ENCODE measurements around the gene SLAMF6. TPM values are rescaled to one million over a fixed set of nuclear protein-coding genes. Genes with fewer than 3 reads are reported as not detected.
"Not testable (repeated sequence)": the region's sequence is repeated elsewhere in the genome, so short reads cannot be mapped to it uniquely, and the experiment has no call there.

Gene SLAMF6
- not detected for total RNA-seq

- no peak for DNase-seq
Observed at GRCh38 chr1:160522622-160523345, at the start of gene SLAMF6. SLAMF6 (minus strand) TSS chr1:160523255; CDS start chr1:160523192, 63 bp downstream.

- DNase-seq: no peak
Observed at GRCh38 chr1:160570840-160571239, 47.8 kb upstream of the SLAMF6 start.

- no peak for DNase-seq
Observed at GRCh38 chr1:160569806-160570205, 46.8 kb upstream of the SLAMF6 start.

- no peak for DNase-seq
Observed at GRCh38 chr1:160567858-160568682, 45.0 kb upstream of the SLAMF6 start.

- no peak for DNase-seq
Observed at GRCh38 chr1:160567341-160567740, 44.3 kb upstream of the SLAMF6 start.

- DNase-seq: no peak
Observed at GRCh38 chr1:160565564-160565963, 42.5 kb upstream of the SLAMF6 start.

- not testable (repeated sequence) for DNase-seq
Observed at GRCh38 chr1:160563230-160563629, 40.2 kb upstream of the SLAMF6 start.

- DNase-seq: not testable (repeated sequence)
Observed at GRCh38 chr1:160562745-160563144, 39.7 kb upstream of the SLAMF6 start.

- DNase-seq: no peak
Observed at GRCh38 chr1:160560806-160561205, 37.8 kb upstream of the SLAMF6 start.

GRCh38 chr1:160560045-160560705 is 37.1 kb upstream of the SLAMF6 start:
- DNase-seq: no peak

- not testable (repeated sequence) for DNase-seq
Observed at GRCh38 chr1:160559437-160559836, 36.4 kb upstream of the SLAMF6 start.

- no peak for DNase-seq
Observed at GRCh38 chr1:160558660-160559380, 35.8 kb upstream of the SLAMF6 start.

- DNase-seq: no peak
Observed at GRCh38 chr1:160553778-160554177, 30.7 kb upstream of the SLAMF6 start.

GRCh38 chr1:160552425-160552824 is 29.4 kb upstream of the SLAMF6 start:
- DNase-seq: no peak

GRCh38 chr1:160550572-160551034 is 27.5 kb upstream of the SLAMF6 start:
- no peak for DNase-seq

- no peak for DNase-seq
Observed at GRCh38 chr1:160549665-160550006, 26.6 kb upstream of the SLAMF6 start.

GRCh38 chr1:160548960-160549664 is 26.1 kb upstream of the SLAMF6 start:
- no peak for DNase-seq

GRCh38 chr1:160548183-160548582 is 25.1 kb upstream of the SLAMF6 start:
- DNase-seq: no peak

GRCh38 chr1:160547422-160547821 is 24.4 kb upstream of the SLAMF6 start:
- DNase-seq: no peak

- no peak for DNase-seq
Observed at GRCh38 chr1:160546942-160547341, 23.9 kb upstream of the SLAMF6 start.

- DNase-seq: no peak
Observed at GRCh38 chr1:160544647-160545046, 21.6 kb upstream of the SLAMF6 start.

Data from occipital lobe (tissue), 2 donors.